GM12873 (cell line): ENCODE results near the gene SURF2.

Experiments used
- CTCF ChIP-seq: IDR thresholded peaks from 2 replicates; pipeline ENCODE4 v1.5.1; 2012; ENCODE audit warnings: low read depth, mild to moderate bottlenecking, moderate library complexity, low read length, control low read depth; ENCODE audit not compliant: insufficient read depth; ENCODE audit errors: missing control alignments

SURF2 gene

GRCh38 chr9:133360400-133361393 is 4.3 kb downstream of the SURF2 start:
- no peak for TF ChIP-seq CTCF

GRCh38 chr9:133361507-133362092 is 5.2 kb downstream of the SURF2 start:
- TF ChIP-seq CTCF: no peak

- TF ChIP-seq CTCF: no peak
These were observed 6.2 kb downstream of the SURF2 start for GRCh38 chr9:133362359-133363044.

- no peak for TF ChIP-seq CTCF
These were observed 10.1 kb downstream of the SURF2 start for GRCh38 chr9:133366435-133366834.

- TF ChIP-seq CTCF: no peak
These were observed 10.9 kb downstream of the SURF2 start for GRCh38 chr9:133367221-133367620.

GRCh38 chr9:133367778-133368177 is 11.4 kb downstream of the SURF2 start:
- TF ChIP-seq CTCF: no peak
